OCI-LY7 (cell line): ENCODE results near the gene NXPH1. TPM values are rescaled to one million over a fixed set of nuclear protein-coding genes. Genes with fewer than 3 reads are reported as not detected.
"Not testable (repeated sequence)": the region's sequence is repeated elsewhere in the genome, so short reads cannot be mapped to it uniquely, and the experiment has no call there.

Experiments used
- BruUV-seq: library from RNA; stranded (reverse); fragments of 400-500 nt; replicated peaks from 2 replicates; lab custom pipeline; 2021; lab: Mats Ljungman, UMichigan
- CTCF ChIA-PET: fragments of 300-600 bp; sonication (Branson Sonifier 250); formaldehyde crosslinking; loops from one replicate; lab custom pipeline; 2022; ENCODE audit warnings: antibody characterized with exemption; ENCODE audit not compliant: unreplicated experiment; lab: Charles Lee
- POLR2A ChIA-PET: fragments of 300-600 bp; sonication (Branson Sonifier 250); formaldehyde crosslinking; loops from one replicate; lab custom pipeline; 2022; ENCODE audit warnings: antibody characterized with exemption; lab: Charles Lee
- DNase-seq: peaks from one replicate; pipeline ENCODE4 v3.0.0-alpha.2; 2015; ENCODE audit warnings: low spot score
- H2AFZ ChIP-seq: fragments of 200-600 bp; sonication (generic), shearing (Covaris generic); 2 replicates; pipeline ENCODE4 v1.6.1; 2014; ENCODE audit warnings: mild to moderate bottlenecking, antibody characterized with exemption, low read length, moderate library complexity
- H3K27ac ChIP-seq: fragments of 200-600 bp; sonication (generic); 2 replicates; pipeline ENCODE4 v1.5.1; 2014; ENCODE audit warnings: mixed run types, low read depth, mild to moderate bottlenecking, moderate library complexity, low read length, inconsistent platforms; ENCODE audit not compliant: poor library complexity, severe bottlenecking
- H3K36me3 ChIP-seq: fragments of 200-600 bp; sonication (generic); 2 replicates; pipeline ENCODE4 v1.6.1; 2014; ENCODE audit warnings: mild to moderate bottlenecking, antibody characterized with exemption, low read length, moderate library complexity, mixed read lengths; ENCODE audit not compliant: insufficient read depth
- H3K4me1 ChIP-seq: fragments of 200-600 bp; sonication (generic); 2 replicates; pipeline ENCODE4 v1.5.1; 2014; ENCODE audit warnings: mild to moderate bottlenecking, low read length; ENCODE audit not compliant: insufficient read depth, poor library complexity, severe bottlenecking
- H3K4me2 ChIP-seq: fragments of 200-600 bp; sonication (generic); 2 replicates; pipeline ENCODE4 v1.6.1; 2014; ENCODE audit warnings: mild to moderate bottlenecking, low read length
- H3K4me3 ChIP-seq: fragments of 200-600 bp; sonication (generic); 2 replicates; pipeline ENCODE4 v1.5.1; 2014; ENCODE audit warnings: mild to moderate bottlenecking, low read depth, low read length; ENCODE audit not compliant: poor library complexity, severe bottlenecking
- H3K79me2 ChIP-seq: fragments of 200-600 bp; sonication (generic); 2 replicates; pipeline ENCODE4 v1.6.1; 2016; ENCODE audit warnings: low read depth, mild to moderate bottlenecking, low read length, moderate library complexity, mixed read lengths; ENCODE audit not compliant: insufficient read depth
- H3K9me2 ChIP-seq: fragments of 200-600 bp; sonication (generic); 2 replicates; pipeline ENCODE4 v1.6.1; 2016; ENCODE audit warnings: mild to moderate bottlenecking, low read length, mixed read lengths; ENCODE audit not compliant: insufficient read depth
- H3K9me3 ChIP-seq: fragments of 200-600 bp; sonication (generic); 2 replicates; pipeline ENCODE4 v1.6.1; 2014; ENCODE audit warnings: mild to moderate bottlenecking, mixed run types, low read length, mixed read lengths
- H4K20me1 ChIP-seq: fragments of 200-600 bp; sonication (generic); 2 replicates; pipeline ENCODE4 v1.6.1; 2014; ENCODE audit warnings: mild to moderate bottlenecking, antibody characterized with exemption, low read length, moderate library complexity, mixed read lengths; ENCODE audit not compliant: insufficient read depth
- EZH2phosphoT487 ChIP-seq: fragments of 200-600 bp; sonication (generic); IDR thresholded peaks from 2 replicates; pipeline ENCODE4 v1.6.1; 2018; ENCODE audit warnings: low read depth, borderline replicate concordance, mild to moderate bottlenecking, mixed run types, antibody characterized with exemption, low read length, moderate library complexity, mixed read lengths
- intact Hi-C: fragments of 100-400 bp; cut with micrococcal nuclease; formaldehyde crosslinking; loops from one replicate; pipeline ENCODE4 v1.10.0; 2022; ENCODE audit not compliant: unreplicated experiment
- total RNA-seq, 2 experiments: library from RNA; depleted of rRNA in 1 of 2; stranded (reverse); fragments of >200 nt in 1 of 2; shearing (Covaris generic) in 1 of 2; gene quantifications; 2 replicates each; pipeline ENCODE4 v1.2.3, GENCODE V29; 2014 to 2022
- TF ChIP-seq, protein P1 (sequence below): fragments of 200-600 bp; sonication (generic); conservative IDR thresholded peaks from 2 replicates; pipeline ENCODE4 v1.5.1; 2014; ENCODE audit warnings: mild to moderate bottlenecking, antibody characterized with exemption, low read length, moderate library complexity, mixed read lengths

NXPH1 gene
- total RNA-seq, 2 experiments from 2014 or later, result not detected

DNA sequence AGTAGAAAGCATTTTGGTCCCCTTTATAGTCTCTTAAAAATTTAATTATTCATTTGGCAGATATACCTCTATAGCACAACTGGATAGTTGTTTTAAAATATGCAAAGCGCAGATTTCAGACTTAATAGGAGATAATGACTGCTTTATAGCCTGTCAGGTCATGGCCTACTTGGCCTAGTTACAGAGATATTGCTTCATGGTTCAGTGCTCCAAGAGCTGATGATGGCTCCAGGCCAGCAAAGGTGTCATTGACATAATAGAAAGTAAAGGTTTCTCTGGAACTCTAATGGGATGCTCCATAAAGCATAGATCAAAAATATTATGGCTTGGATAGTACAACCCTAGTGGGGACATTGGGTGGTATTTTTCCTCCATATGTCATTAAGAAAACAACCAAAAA lies 285.7 kb downstream of the NXPH1 start:
- intact Hi-C loops, result no loop called here
- ChIA-PET CTCF (no interaction called here), POLR2A (no interaction called here)
- no TSS peak for BruUV-seq
- Histone ChIP-seq H4K20me1 (no peaks in the 10 kb centered on the region), H3K27ac (no peak overlapping the region), H3K4me2 (no peak overlapping the region), H3K4me3 (no peak overlapping the region), H3K9me2 (no peaks in the 10 kb centered on the region), H2AFZ (no peak overlapping the region), H3K4me1 (no peaks in the 10 kb centered on the region), H3K9me3 (no peaks in the 10 kb centered on the region), H3K36me3 (no peaks in the 10 kb centered on the region), H3K79me2 (no peaks in the 10 kb centered on the region)
- TF ChIP-seq, protein P1, sequence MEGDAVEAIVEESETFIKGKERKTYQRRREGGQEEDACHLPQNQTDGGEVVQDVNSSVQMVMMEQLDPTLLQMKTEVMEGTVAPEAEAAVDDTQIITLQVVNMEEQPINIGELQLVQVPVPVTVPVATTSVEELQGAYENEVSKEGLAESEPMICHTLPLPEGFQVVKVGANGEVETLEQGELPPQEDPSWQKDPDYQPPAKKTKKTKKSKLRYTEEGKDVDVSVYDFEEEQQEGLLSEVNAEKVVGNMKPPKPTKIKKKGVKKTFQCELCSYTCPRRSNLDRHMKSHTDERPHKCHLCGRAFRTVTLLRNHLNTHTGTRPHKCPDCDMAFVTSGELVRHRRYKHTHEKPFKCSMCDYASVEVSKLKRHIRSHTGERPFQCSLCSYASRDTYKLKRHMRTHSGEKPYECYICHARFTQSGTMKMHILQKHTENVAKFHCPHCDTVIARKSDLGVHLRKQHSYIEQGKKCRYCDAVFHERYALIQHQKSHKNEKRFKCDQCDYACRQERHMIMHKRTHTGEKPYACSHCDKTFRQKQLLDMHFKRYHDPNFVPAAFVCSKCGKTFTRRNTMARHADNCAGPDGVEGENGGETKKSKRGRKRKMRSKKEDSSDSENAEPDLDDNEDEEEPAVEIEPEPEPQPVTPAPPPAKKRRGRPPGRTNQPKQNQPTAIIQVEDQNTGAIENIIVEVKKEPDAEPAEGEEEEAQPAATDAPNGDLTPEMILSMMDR, result no peak
- TF ChIP-seq EZH2phosphoT487, result no peak
- no peak for DNase-seq

DNA sequence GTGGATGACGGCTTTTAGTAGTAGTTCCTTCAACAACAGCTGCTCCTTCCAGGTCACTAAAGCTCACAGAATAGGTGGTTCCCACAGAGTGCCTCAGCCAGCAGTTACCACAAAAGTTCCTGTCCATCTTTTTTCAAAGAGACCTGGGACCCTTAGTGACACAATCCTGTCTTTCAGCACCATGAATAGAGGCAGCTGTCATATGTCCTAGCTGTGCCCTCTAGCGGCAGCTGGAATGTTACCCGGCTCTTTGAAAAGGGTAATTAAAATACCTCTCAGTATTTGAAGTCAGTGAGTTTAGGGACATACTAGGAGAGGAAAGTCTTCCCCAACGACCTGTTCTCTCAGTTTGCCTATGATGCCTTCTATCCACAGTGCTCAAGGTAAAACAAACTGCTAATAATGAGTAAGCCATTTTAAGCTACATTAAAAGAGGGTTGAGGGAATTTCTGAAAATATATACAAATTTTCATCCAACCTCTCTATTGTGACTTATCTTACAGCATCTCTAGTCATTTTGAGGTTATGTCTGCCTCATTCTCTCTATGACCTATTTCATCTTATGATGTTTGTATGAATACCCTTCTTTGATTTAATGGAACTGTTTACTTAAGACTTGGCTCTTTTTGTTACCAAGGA lies 290.8 kb downstream of the NXPH1 start:
- ChIA-PET POLR2A (no interaction called here), CTCF (no interaction called here)
- Histone ChIP-seq H3K27ac (no peak overlapping the region), H4K20me1 (no peaks in the 10 kb centered on the region), H3K4me3 (no peak overlapping the region), H3K9me3 (no peaks in the 10 kb centered on the region), H3K4me1 (no peaks in the 10 kb centered on the region), H3K79me2 (no peaks in the 10 kb centered on the region), H3K9me2 (no peaks in the 10 kb centered on the region), H3K4me2 (no peak overlapping the region), H2AFZ (no peak overlapping the region), H3K36me3 (no peaks in the 10 kb centered on the region)
- TF ChIP-seq, protein P1, result peak; percentile 88
- TF ChIP-seq EZH2phosphoT487, result no peak
- intact Hi-C loops, result loop anchor here (2.0 kb wide), 1 partner anchor 287 kb away; no protein-coding TSS in a partner anchor
- peak; percentile 40 for DNase-seq
- BruUV-seq, result no TSS peak

DNA sequence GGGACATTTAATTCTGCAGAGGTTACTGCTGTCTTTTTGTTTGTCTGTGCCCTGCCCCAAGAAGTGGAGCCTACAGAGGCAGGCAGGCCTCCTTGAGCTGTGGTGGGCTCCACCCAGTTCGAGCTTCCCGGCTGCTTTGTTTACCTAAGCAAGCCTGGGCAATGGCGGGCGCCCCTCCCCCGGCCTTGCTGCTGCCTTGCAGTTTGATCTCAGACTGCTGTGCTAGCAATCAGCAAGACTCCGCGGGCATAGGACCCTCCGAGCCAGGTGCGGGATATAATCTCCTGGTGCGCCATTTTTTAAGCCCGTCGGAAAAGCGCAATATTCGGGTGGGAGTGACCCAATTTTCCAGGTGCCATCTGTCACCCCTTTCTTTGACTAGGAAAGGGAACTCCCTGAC lies 298.3 kb downstream of the NXPH1 start:
- H3K36me3 ChIP-seq, intact Hi-C loops, H3K9me3 ChIP-seq, H3K4me2 ChIP-seq, BruUV-seq, H3K4me3 ChIP-seq, H4K20me1 ChIP-seq, POLR2A ChIA-PET, DNase-seq, H3K9me2 ChIP-seq, CTCF ChIA-PET, H3K27ac ChIP-seq, H3K79me2 ChIP-seq, H2AFZ ChIP-seq, H3K4me1 ChIP-seq: not testable (repeated sequence)
